Measurements from ENCODE around the gene ARL11.

GRCh38 chr13:49655906-49656305 lies 27.6 kb downstream of the ARL11 start:
- no peak for TF ChIP-seq CTCF (IDR thresholded peaks at IDR 0.05)
- TF ChIP-seq POLR2AphosphoS5 (IDR thresholded peaks at IDR 0.05), result no peak
